Stimulated activated CD8-positive, alpha-beta memory T cell treated with anti-CD3 and anti-CD28 coated beads, Interleukin-7, amount 100 ng/mL, for 24 hours (primary cell): ENCODE measurements around the gene ATF6.
"Not testable (repeated sequence)": the region's sequence is repeated elsewhere in the genome, so short reads cannot be mapped to it uniquely, and the experiment has no call there.

Experiments used
- DNase-seq: peaks from one replicate; pipeline ENCODE4 v3.0.0-alpha.2; 2020; ENCODE audit warnings: low read depth

Gene ATF6

DNA sequence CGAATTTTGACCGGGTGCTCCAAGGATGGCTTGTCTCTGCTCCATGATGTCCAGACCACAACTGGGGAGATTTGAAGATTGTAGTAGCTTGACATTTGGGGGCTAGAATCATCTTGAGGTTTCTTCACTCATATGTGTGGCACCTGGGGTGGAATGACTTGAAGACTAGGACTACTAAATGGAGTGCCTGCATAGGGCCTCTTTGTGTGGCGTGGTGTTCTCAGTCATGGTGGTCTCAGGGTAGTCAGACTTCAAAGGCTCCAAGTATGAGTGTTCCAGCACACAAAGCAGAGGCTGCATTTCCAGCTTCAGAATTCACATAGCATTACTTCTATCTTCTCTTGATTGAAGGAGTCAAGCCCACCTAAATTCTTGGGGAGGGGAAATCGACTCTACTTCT is 16.8 kb downstream of the ATF6 start:
- no peak for DNase-seq

DNA sequence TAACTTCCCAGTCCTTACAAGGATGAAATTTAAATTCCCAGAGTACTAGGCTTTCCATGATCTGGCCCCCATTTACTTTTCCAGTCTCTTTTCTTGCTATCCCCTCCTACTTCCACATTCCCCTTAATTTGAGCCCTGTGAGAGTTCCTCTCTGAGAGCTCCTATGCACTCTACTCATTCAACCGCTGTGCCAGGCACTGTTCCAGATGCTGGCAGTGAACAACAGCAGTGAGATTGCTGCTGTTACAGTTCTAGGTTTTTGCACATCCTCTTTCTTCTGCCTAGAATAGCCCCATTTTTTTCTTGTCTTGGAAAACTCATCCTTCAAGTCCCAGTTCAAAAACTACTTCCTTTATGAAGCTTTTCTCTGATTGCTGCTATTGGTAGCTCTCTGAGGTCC is 18.8 kb downstream of the ATF6 start:
- DNase-seq = no peak

DNA sequence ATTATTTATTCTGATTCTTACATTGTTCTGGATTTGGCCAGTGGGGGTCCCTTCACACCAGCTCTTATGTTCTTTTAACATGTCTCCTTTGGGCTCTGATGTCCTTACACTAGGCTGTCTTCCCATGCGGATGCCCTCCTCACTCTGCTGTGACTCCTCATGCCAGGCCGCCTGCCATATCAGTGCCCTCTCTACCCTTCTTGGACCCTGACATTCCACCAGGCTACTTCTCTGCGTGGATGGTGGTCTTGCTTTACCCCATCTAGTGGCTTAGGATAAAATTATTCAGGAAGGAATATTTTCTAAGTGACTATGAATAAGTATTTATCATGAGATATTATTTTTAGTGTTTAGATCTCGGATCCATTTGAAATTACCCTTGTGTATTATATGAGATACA is 21.2 kb downstream of the ATF6 start:
- no peak for DNase-seq

DNA sequence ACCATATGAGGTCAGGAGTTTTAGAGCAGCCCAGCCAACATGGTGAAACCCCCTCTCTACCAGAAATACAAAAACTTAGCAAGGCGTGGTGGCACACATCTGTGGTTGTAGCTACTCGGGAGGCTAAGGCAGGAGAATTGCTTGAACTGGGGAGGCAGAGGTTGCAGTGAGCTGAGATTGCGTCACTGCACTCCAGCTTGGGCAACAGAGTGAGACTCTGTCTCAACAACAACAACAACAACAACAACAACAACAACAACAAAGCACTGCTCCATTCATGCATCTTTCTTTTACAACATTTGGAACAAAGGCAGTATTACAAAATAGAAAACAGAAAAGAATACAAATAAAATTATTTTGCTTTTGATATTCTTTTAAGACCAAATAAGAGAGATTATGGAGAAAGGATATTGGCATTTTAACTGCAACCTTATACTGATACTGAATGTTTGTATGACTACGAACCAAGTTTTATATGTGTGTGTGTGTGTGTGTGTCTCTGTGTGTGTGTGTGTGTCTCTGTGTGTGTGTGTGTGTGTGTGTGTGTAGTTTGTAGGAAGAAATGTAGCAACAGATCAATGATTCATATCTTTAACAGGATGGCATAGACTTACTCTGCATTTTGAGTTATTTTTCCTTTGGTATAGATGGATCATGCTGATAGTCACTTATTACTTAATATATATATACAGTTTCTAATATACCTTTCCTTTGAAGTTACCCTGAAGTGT is 24.6 kb downstream of the ATF6 start:
- DNase-seq = no peak

DNA sequence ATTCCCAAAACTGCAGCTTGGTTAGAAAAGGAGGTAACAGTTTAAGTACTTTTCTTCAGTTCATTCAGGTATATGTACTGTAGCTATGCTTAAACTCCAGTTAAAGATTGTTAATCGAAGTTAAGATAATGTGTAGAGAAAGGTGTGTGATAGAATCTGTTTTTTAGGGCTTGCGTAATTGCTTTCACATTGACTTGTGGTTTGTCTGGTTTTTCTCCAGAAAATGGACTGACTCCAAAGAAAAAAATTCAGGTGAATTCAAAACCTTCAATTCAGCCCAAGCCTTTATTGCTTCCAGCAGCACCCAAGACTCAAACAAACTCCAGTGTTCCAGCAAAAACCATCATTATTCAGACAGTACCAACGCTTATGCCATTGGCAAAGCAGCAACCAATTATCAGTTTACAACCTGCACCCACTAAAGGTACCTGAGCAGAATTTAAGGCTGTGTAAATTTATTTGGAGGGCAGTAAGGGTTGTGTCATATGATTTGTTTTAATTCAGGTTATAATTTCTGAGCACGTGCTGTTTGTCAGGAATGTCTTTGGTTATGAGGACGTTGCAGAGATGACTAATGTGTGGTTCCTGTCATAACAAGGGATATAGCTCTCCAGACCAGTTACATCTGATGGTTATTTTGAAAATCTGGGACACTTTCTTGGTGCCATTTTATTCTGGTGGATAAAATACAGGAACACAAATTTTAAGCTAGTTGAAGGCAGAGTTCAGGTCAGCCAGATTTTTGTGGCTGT is 26.0 kb downstream of the ATF6 start:
- no peak for DNase-seq

DNA sequence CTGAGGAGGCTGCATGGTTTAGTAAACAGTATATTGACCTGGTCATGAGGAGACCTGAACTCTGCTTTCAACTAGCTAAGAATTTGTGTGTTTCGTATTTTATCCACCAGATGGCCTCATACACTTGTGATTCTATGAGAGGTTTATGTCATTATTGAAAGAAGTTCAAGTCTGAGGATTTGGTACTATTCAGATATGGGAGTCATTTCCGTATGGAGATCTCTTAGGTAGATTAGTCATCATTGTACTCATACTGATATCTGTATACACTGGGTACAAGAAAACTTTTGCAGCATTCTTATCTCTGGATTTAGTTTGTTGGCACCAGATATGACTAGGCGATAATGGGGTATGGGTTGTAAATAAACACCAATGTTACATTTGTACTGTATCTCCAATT is 26.6 kb downstream of the ATF6 start:
- no peak for DNase-seq

DNA sequence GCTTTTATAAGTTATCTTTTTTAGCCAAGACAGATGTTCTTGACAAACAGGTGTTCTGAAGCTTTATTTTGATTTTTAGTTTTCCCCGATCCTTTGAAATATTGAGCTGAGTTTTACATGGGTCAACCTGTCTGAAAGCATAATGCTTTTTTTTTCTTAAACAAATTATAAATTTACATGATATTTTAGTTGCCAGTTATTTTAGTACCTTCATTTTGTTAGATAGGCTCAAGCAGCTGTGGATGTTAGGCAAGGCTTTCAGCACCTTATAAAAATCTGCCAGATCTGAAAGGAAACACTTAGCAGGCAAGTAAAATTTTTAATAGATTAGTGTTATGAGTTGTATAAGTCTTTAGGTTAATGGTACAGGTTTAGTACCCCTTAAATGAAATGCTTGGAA is 33.7 kb downstream of the ATF6 start:
- no peak for DNase-seq

DNA sequence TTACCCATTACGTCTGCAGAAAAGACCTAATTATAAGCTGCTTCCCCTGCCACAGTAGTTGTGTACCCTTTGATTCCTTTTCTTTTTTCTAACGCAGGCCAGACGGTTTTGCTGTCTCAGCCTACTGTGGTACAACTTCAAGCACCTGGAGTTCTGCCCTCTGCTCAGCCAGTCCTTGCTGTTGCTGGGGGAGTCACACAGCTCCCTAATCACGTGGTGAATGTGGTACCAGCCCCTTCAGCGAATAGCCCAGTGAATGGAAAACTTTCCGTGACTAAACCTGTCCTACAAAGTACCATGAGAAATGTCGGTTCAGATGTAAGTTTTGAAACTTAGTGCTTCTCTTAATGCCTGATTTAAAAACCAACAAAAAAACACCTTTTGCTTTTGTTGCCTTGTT is 35.8 kb downstream of the ATF6 start:
- no peak for DNase-seq

DNA sequence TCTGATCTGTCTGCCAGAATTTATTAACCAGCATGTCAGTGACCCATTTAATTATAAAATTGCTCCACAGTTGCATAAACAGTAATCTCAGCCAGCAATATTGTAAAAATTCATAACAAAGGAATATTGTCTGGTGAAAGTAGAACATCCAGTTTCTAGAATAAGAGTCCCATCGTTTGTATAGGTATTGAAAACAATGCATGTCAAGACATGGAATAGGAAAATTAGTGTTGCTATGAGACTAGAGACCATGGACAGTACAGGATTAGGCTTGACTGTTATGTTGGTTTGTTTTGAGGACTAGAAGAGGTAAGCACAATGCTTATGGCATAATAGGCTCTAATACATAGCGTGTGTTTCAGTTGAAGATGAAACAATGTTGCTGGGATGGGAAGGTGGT is 37.1 kb downstream of the ATF6 start:
- DNase-seq = no peak

DNA sequence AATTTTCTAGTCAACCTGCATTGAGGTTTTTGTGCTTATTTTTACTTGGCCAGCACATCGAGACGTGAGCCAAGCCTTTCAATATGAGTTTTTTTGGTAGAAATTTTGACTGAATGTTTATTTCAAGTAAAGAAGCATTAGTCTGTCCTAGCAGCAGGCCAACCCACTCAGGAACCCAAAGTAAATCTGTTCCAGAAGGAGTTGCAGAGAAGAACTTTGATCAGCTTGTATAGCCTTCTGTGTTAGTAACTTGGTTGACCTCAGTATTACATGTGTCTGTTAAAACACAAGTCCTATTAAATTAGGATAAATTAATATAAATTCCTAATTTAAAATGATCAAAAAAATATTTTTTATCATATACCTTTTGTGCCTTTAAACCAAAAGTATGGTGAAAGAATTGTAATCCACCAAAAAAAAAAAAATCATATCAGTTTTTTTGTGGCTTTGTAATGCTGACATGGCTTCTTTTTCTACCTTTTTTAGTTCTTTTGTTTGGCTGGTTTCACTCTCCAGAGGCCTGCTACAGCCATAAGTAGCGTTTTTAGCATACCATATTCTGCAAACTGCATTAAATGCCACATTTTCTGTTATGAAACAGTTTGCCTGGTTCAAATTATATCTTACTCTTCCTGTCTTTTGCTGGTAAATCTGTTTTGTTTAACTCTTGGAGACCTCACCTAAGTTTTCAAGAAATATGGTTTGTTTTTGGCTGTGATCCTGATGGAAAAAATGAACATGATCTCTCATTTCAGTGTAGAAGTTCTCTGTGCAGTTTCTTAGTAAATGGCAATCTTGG is 39.5 kb downstream of the ATF6 start:
- DNase-seq = no peak

DNA sequence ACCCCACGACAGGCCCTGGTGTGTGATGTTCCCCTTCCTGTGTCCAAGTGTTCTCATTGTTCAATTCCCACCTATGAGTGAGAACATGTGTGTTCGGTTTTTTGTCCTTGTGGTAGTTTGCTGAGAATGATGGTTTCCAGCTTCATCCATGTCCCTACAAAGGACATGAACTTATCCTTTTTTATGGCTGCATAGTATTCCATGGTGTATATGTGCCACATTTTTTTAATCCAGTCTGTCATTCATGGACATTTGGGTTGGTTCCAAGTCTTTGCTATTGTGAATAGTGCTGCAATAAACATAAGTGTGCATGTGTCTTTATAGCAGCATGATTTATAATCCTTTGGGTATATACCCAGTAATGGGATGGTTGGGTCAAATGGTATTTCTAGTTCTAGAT is 43.1 kb downstream of the ATF6 start:
- DNase-seq = not testable (repeated sequence)

DNA sequence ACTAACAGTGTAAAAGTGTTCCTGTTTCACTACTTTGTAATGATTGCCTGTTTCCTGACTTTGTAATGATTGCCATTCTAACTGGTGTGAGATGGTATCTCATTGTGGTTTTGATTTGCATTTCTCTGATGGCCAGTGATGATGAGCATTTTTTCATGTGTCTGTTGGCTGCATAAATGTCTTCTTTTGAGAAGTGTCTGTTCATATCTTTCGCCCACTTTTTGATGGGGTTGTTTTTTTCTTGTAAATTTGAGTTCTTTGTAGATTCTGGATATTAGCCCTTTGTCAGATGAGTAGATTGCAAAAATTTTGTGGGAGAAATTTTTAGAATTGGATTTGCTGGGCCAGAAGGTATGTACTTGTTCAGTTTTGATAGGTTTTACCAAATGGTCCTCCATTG is 43.5 kb downstream of the ATF6 start:
- DNase-seq = not testable (repeated sequence)

DNA sequence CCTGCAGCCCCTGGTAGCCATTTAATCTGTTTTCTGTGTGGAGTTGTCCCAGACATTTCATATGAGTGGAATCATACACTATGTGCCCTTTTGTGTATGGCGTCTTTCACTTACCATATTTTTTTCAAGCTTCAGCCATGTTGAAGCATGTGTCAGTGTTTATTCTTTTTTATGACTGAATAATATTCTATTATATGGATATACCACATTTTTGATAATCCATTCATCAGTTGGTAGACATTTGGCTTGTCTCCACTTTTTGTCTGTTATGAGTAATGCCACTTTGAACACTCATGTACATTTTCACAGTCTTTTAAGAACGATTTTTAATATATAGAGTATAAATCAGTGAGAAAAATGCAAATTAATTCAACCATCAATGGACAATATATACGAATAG is 44.7 kb downstream of the ATF6 start:
- no peak for DNase-seq

DNA sequence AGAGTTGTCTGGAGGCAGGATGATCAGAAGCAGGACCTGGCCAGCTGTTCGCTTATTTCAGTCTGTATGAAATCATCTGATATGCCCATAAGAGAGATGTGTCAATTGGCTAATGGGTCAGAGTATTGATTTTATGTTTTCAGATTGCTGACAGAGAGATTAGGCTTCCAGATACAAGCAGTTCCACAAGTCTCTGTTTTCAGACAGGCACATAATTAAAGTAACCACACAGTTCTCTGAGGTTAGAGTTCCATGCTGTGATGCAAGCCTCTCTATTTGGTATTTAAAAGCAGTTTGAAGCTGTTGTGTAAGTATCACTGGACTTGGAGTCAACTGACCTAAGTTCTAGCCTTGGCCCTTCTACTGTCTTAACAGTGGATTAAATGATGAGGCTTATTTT is 50.1 kb downstream of the ATF6 start:
- DNase-seq = no peak

DNA sequence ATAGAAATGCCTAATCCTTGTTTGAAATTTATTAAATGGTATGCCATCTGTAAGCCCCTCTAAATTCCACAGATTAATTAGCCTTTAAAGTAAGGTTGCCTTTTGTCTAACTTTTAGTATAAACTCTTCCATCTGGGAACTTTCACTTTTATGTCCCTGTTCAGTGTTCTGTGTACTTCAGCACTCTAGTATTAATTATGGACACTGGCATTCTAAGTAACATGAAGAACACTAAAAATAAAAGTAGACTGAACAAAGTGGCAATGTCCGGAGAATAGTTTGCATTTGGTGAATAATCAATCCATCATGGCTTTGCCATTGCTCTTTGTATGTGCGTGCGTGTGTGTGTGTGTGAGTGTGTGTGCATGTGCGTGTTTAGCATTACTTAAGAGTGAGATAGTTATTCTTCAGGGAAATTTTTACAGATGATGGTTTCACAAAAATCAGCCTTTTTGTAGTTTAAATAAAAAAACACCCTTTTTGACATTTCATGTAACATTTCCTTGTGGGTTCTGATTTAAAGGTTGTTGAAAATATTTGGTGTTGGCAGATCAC is 51.1 kb downstream of the ATF6 start:
- DNase-seq = no peak

DNA sequence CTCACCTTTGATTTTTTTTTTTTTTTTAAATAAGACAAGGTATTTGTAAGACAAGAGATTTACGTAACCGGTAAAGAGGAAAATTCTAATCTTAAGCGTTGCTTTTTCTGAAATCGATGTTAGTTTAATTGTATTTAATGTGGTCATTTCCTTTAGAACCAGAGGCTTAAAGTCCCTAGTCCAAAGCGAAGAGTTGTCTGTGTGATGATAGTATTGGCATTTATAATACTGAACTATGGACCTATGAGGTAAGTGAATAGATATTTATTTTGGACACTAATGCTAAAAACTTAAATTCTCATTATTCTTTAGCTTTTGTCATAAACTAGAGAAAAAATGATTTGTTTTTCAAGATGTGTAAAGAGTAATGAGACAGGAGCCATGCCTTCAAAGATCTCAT is 54.8 kb downstream of the ATF6 start:
- no peak for DNase-seq

DNA sequence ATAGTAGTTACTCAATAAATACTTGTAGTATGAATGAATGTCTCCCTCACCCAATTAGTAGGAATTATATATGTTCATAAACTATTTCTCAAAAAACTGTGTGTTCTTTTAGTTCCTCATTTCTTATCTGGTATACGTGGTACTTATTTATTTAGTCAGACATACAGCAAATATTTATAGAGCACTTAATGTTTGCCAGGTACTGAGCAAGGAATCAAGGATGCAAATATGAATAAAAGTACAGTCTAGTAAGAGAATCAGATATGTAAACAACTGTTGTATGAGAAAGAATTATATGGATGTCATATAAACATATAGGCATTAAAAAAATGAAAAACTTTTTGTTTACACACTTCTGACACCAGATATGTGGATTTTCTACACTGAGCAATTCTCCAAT is 58.5 kb downstream of the ATF6 start:
- no peak for DNase-seq

DNA sequence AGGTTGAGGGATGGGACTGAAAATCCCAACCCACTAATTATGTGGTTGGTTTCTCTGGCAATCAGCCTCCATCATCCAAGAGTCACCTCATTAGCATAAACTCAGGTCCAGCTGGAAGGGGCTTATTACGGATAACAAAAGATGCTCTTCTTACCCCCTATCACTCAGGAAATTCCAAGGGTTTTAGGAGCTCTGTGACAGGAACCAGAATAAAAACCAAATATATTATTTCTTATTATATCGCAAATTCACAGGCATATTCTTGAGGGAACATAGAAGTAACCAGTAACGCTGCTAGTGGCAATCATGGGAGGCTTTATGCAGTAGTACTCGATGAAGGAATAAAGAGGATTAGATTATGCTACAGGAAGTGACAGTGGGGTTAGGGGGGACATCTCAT is 59.7 kb downstream of the ATF6 start:
- no peak for DNase-seq

DNA sequence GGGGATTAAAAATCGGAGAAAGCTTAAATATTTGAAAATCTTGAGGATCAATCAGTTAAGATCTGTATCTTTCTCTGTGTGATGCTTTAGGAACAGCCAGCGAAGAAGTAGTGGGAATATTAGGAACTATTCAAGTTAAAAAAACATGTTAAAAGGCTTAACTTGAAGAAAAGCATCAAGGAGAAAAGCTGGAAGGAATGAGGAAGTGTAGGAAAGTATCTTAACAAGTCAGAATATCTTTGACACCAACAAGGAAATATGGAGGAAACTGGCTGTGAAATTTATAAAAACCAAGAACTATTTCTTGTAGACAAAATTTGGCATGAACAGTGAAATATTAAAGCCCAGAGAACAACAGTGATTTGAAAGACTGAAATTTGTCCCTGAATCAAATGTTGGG is 60.4 kb downstream of the ATF6 start:
- DNase-seq = no peak

DNA sequence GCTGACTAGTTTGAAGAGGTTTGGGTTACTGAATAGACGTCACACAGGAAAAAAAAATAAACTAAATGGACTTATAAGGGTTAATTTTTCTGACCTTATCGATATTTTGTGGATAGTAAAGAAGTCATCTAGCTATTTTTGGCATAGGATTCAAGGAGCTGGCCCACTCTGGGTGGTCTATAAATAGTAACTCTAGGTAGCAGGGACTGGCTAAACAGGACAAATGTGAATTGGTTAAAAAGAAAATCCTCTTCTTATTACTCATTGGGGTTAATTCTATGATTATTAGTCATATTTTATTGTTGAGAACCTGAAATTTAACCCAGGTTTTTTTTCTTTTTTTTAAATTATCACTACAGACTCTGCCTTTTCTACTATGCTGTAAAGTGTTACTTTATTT is 61.7 kb downstream of the ATF6 start:
- DNase-seq = no peak

DNA sequence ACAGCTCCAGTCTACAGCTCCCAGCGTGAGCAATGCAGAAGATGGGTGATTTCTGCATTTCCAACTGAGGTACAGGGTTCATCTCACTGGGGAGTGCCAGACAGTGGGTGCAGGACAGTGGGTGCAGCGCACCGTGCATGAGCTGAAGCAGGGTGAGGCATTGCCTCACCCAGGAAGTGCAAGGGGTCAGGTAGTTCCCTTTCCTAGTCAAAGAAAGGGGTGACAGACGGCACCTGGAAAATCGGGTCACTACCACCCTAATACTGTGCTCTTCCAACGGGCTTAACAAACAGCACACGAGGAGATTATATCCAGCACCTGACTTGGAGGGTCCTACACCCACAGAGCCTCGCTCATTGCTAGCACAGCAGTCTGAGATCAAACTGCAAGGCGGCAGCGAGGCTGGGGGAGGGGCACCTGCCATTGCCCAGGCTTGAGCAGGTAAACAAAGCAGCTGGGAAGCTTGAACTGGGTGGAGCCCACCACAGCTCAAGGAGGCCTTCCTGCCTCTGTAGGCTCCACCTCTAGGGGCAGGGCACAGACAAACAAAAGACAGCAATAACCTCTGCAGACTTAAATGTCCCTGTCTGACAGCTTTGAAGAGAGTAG is 66.3 kb downstream of the ATF6 start:
- not testable (repeated sequence) for DNase-seq

DNA sequence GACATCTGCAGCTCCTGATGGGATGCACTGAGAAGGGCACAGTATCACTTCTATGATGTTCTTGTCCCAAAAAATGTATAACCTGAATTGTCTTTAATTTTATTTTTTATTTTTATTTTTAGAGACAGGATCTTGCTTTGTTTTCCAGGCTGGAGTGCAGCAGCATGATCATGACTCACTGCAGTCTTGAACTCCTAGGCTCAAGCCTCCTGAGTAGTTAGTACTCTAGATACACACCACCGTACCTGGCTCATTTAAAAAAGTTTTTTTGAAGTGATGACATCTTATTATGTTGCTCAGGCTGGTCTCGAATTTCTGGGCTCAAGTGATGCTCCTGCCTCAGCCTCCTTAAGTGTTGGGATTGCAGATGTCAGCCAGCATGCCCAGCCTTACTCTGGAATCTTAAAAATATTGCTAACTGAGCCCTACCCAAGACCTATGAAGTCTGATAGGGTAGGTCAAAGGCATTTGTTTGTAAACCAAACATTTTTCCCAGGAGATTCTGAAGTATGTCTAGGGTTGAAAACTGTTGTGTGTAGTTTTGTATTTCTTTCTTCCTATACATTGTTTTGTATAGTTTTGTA is 68.9 kb downstream of the ATF6 start:
- DNase-seq = no peak
